HG02884 (cell line): Measurements from ENCODE around the gene ZBTB42.

Source experiments
- ATAC-seq: cut with Tn5 transposase; IDR thresholded peaks from one replicate; pipeline ENCODE4 v1.9.1; 2021; ENCODE audit warnings: mild to moderate bottlenecking, moderate library complexity; ENCODE audit not compliant: unreplicated experiment

ZBTB42 gene

DNA sequence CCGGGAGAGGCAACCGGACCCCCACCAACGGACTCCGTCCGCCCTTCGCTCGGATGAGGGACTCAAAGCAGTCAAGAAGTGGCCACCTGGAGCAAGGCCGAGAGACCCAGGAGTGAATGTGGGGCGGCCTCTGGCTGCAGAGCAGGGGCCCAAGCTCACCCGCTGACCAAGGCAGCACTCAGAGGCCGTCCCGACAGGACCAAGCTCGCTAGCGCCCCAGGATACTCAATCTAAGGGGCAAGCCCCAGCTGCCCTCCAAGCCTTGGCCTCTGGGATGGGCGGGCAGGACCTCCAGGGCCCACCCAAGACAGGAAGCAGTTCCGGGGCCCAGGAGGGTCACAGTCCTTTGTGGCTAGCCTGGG, 6.3 kb upstream of the ZBTB42 start:
- peak; percentile 8 for ATAC-seq

DNA sequence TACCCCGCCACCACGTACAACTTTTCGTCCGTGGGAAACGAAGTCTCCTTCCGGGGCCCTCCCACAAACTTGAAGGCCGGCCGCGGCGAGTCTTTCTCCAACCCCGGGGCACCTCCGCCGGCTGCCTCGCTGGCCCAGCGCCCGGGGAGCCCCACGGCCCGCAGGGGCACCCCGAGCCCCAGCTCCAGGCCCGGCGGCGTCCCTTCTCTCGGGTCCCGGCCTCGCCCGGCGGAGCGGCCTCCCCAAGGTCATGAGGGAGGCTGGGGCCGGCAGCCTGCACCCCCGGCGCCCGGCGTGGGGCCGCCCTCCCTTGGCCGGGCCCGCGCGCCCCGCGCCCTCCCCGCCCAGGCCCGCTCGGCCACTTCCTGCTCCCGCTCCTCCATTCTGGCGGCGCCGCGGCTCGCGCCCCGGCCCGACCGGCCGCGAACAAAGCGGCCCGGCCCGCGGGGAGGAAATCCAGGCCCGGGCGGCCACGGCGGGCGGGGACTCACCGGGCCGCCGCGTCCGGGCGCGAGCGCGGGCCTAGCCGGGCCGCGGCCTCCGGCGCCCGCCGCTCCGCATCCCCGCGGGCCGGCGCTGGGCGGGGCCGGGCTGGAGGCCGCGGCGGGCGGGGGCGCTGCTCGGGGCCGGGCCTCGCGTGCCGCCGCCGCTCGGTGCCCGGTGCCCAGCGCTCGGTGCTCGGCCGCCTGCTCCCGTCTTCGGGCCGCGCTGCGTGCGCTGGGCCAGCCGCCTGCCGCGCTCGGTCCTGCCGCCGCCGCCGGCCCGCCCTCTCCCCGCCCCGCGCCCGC, 5.7 kb upstream of the ZBTB42 start, which contains the start of gene AKT1:
AKT1 (minus strand) TSS at position 756 of the 788 bp plus-strand sequence. CDS start 3,105 bp downstream, outside the sequence.
- peak; percentile 32 for ATAC-seq

DNA sequence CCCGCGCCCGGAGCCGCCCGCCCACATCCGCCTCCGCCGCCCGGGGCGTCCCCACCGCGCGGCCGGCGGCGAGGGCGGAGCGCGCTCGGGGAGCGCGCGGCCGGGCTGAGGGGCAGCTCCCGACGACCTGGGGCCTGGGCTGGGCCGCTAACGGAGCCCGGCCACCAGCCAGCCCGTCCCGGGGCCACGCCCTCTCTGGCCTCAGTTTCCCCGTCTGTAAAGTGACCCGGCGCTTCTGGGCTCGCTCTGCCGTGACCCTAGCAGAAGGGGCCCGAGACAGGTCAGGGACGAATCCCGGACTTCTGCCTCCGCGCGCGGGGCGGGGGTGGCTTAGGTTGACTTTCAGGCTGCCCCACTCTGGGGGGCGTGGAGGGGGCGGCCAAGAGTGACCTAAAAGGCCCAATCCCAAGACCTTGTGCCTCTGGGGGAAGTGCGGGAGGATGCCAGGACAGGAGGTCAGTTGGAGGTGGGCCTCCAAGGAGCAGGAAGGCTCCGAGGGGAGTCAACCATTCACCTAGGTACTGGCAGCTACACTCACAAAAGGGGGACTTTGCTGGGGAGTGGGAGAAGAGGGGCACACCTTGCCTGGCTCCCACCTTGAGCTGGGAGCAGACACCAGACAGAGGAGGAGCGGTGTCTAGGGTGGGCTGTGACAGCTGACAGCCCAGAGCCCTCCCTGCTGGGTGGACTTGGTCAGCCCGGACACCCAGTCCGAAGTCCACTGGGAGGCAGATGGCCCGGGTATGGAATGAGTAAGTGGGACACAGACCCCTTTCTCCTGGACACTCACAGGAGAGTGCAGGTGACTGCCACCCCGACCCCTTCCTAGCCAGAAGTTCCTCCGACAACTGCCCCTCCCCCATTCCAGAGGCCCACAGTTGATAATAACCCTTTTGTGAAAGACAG, 4.9 kb upstream of the ZBTB42 start:
- peak; percentile 52 for ATAC-seq

DNA sequence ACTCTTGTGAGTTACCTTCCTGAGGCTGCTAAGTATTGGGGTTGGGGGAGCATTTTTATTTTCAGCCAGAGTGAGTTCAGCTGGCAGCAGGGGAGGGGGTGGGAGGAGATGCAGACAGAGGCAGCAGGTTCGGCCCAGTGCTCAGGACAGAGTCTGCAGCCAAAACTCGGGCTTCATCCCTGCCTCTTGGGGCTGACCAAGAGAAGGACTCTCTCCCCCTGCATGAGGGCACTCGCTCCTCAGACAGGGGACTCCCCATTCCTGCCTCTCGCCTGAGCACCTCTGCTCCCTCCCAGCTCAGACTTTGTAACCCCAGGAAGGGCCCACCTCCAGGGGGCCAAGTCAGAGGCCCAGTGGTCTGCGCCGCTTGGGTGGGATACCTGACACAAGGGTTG, 4.2 kb upstream of the ZBTB42 start:
- no peak for ATAC-seq

DNA sequence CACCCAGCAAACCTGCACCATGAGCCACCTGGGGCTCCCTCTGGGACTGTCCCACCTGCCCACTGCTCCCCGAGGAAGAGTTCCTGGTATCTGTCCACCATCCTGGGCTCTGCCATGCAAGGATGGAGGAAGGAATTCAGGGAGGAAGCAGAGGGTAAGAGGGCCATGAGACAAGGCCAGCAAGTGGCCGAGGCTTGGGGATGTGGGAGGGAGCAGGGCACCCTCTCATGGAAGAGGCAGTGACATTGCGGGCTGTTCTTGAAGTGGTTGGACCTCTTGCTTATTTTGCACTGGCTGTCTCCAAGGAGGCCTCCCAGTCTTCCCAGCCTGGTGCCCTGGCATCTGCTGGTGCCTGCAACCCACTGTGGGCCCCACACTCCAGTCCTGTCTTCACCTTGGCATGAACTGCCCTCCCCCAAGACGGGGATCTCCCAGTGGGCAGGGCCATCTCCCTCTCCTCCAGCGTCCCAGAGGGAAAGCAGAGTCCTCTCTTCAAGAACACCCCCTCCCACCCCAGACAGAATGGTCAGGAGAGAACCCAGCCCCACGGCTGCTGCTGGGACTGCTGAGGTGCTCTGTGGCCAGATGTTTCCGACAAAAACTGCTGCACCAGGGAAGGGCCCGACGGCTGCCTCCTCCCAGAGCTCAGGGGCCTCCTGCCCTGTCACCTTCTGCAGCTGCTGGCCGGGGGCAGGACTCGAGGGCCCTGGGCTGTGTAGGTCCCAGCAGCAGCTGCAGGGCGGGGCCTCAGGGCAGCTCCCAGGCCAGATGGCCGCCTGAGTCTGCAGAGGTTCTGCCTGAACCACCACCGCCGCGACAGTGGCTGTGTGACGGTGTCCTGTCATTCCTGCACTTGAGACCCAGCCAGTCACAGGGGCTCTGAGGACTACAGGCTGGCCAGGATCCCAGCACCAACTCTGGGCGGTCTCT, 3.5 kb upstream of the ZBTB42 start:
- no peak for ATAC-seq

DNA sequence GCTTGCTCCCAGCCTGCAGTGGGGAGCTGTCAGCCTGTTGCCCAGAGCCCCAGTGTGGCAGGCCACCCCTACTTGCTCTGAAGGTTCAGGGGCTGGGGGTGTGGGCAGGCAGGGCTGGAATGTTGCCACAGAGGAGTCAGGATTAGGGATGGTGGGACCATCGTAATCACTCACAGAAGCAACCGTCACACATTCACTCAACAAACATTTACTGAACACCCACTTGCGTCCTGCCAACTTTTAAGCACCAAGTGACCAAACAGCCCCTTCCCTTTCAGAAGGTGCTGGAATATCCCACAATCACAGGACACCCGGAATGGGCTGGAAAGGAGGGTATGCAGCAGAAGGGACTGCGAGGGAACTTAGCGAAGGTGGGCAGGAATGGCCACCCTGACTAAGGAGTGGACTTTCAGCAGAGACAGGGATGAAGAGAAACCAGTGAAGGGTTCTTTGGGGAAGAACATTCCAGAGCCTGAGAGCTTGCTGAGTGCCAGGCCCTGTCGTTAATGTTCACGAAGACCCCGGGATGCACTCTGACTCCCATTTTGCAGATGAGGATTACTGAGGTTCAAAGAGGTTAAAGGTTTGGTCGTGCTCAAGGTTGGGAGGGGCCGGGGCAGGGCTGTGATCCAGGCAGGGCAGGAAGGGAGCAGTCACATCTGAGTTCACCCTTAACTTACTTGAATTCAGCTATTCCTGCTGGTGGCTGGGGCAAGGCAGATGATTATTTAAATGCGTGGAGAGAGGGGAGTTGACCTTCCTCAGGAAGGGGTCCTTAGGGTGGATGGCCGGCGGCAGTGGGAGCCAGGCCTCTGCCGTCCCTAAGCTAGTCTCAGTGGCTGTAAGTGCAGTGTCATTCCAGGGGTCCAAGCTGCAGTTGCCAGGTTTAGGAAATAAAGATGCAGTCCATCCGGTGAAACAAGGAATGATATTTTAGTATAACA, 2.3 kb upstream of the ZBTB42 start:
- no peak for ATAC-seq

DNA sequence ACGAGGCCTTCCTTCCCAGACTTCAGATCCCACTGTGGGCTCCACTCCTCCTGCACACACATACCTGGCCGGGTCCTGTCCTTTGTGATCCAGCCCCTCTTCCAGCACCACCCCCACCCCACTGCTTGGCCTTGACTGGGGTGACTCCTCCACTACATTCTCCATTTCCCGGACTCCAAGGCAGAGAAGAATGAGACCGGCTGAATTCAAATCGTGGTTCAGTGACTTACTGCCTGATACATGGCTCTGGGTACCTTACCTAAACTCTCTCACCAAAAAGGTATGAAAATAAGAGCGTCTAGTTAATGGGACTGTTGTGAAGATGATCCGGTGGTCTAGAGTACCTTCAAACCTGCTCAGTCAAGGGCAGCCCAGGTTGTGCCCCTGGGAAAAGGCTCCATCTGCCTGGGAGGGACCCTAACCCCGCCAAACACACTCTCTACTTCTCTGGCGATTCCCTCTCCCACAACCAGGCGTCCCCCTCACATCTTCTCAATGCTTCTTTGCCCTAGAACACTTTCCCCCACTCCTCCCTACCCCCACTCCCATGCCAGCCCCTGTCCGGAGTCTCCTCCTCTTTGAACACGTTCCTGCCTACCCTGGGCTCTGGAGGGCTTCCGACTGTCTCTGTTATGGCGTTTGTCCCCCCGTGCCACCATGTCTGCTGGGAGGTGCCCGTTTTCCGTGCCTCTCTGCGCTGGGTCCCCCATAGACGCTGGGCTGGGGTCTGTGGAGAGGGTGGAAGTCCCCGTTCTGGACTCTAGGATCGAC, 1.5 kb upstream of the ZBTB42 start:
- no peak for ATAC-seq

DNA sequence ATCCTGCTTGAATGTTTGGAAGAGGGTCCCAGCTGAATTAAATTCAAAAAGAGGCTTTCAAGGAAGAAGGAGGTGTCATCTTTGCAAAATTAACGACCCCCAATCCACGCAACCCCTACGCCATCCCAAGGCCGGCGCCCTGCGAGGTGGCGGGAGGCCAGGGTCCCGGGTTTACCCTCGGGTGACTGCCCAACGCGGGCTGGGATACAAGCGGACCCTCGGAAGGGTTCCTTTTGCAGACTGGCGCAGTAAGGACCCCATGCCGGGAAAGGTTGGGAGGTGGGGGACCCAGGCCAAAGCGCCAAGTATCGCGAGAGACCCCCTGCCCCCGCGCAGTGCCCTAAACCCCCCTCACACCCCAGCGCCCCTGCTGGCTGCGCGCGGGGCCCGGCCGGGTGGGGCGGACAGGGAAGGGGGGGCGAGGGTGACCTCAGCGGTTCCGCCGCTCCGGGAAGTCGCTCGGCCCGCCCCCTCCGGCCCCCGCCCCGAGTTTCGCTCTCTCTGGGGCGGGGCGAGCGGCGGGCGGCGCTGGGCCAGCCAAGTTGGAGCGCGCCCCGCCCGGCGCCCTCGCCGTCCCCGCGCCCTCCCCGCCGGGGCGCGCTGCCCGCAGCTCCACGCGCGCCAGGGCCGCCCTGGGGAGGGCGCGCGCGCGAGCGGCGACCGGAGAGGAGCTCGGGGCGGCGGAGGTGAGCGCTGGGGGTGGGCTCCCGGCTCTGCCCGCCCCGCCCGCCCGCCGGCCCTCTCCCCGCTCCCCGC, 708 bp upstream of the ZBTB42 start:
- peak; percentile 47 for ATAC-seq

DNA sequence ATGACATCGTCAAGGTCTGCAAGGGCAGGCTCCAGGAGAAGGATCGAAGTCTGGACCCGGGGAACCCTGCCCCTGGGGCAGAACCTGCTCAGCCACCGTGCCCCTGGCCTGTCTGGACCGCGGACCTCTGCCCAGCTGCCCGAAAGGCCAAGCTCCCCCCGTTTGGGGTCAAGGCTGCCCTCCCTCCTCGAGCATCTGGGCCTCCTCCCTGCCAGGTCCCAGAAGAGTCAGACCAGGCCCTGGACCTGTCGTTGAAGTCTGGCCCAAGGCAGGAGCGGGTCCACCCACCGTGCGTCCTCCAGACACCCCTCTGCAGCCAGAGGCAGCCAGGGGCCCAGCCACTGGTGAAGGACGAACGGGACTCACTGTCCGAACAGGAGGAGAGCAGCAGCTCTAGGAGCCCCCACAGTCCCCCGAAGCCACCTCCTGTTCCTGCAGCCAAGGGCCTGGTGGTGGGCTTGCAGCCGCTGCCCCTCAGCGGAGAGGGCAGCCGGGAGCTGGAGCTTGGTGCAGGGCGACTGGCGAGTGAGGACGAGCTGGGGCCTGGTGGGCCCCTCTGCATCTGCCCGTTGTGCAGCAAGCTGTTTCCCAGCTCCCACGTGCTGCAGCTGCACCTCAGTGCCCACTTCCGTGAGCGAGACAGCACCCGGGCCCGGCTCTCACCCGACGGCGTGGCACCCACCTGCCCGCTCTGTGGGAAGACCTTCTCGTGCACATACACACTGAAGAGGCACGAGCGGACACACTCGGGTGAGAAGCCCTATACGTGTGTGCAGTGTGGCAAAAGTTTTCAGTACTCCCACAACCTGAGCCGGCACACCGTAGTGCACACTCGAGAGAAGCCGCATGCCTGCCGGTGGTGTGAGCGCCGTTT, 856 bp downstream of the ZBTB42 start:
- ATAC-seq = no peak

DNA sequence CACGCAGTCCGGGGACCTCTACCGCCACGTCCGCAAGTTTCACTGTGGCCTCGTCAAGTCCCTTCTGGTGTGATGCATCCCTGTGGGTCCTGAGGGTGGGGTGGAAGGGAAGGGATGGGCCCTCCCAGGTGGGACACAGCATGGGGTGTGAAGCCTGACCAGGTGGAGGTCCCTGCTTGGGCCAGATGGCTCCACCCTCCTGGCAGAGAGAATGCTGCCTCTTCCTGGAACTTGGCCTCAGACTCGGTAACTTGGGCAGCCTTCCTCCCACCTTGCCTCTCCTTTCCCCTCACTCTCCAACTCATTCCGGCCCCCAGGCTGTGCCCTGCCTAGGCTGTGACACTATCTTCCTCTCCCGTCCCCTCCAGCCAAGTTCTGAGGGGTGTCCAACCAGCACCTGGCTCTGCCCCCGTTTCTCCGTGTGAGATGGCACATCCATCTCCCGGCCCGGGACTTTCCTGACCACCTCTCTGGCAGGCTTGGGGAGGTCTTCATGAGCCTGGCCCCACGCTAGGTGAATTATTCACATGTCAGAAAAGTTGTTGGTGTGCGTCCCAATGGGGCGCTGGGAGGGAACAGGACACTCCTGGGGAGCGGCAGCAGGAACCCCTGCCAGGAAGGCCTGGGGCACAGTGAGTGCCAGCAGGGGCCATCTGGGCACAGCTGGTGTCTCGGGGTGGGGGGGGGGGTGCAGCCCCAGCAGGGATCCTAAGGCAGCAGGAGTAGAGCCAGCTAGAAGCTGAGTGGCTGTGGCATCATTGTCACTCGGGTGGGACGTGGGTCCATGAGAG, 1.7 kb downstream of the ZBTB42 start:
- no peak for ATAC-seq

DNA sequence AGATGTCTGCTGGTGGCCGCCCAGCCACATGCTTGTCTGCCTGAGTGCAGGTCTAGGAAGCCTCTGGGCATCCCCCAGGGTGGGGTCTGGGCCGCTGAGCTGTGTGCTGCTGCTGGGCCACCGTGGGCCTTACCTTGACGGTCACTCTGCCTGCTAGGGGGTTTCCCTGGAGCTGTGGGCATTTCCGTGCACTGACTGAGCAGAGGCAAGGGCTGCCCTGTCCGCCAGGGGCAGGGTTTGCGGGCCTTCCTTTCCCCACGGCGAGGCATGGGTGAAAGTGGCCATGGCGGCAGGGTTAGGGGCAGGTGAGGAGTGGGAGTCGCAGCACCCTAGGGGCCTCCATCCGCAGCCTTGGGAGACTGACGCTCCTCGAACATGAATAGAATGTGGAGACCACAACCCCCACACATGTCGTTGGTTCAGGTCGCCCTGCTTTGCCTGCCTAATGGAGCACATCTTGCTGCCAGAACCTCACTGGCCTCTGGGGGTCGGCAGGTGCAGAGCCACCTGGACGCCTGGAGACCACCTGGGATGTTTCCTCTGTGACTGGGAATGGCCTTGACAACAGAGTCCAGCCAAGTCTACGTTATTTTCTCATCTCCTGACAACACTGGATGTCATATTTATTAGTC, 2.5 kb downstream of the ZBTB42 start:
- ATAC-seq = no peak

DNA sequence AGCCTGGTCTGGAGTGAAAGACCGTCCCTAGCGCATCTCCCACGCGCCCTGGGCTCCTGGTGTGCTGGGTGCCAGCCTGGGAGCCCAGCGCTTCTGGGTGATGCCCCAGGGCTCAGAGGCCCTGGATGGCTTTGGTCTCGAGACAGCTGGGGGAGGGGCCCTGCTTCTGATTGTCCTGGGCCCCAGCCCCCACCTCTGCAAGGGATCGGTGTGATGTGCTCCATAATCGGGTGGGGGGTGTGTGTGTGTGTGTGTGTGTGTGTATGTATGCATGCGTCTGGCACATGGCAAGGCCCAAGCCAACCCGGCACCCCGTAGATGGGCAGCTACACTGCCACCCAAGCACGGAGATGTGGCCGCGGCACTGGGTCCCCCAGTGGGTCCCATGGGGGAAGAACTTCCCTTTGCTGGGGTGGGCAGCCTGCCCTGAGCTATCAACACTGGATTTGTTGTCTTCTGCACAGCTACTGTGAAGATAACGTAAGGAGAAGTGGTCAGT, 3.1 kb downstream of the ZBTB42 start:
- no peak for ATAC-seq

DNA sequence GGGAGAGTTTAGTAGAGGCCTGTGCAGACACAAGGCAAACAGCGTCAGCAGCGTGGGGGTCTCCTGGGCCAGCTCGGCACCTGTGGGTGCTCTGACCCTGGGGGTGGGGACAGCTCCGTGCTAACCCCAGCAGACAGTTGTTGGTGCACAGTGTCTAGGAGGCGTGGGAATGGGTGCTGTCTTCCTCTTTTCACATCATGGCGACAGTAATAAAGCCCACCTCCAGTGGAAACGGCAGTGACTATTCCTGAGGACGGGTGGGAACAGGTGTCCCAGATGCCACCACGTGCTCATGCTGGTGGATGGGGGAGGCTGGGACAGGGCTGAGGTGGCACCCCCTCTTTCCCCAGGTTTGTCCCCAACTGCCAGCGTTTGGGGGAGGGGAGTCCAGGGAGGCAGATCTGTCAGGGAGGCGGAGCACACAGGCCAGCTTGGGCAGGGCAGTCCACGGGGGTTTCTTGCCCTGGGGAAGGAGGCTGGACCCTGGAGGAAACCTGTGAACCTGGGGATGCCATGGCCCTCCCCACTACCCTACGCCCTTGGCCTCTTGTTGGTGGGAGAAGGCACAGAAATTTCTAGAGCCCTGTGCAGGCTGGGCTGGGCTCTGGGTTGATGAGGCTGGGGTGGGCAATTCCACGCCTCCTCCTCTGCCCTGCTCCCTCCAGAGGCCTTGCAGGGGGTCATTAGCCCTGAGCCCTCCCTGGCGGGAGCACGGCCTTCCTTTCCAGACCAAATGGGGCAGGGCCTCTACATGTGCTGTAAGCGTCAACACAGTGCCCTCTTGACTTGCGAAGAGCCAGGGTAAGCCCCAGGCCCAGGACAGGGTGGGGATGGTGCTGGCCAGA, 3.8 kb downstream of the ZBTB42 start:
- no peak for ATAC-seq

DNA sequence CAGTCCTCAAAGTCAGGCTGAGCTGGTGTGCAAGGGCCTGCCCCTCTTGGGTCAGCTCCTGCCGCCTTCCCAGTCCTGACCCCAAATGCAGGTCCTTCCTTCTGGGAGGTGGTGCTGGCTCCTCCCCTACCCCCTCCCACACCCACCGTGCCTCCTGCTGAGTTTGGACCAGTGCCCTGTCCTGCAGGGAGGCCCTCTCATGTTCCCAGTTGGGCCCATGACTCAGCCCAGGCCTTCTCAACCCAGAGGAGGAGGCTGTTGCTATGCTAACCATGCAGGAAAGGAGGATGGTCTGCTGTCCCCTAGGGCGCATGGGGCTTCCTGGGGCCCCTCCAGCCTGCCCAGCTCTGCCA, 4.4 kb downstream of the ZBTB42 start:
- ATAC-seq = no peak

DNA sequence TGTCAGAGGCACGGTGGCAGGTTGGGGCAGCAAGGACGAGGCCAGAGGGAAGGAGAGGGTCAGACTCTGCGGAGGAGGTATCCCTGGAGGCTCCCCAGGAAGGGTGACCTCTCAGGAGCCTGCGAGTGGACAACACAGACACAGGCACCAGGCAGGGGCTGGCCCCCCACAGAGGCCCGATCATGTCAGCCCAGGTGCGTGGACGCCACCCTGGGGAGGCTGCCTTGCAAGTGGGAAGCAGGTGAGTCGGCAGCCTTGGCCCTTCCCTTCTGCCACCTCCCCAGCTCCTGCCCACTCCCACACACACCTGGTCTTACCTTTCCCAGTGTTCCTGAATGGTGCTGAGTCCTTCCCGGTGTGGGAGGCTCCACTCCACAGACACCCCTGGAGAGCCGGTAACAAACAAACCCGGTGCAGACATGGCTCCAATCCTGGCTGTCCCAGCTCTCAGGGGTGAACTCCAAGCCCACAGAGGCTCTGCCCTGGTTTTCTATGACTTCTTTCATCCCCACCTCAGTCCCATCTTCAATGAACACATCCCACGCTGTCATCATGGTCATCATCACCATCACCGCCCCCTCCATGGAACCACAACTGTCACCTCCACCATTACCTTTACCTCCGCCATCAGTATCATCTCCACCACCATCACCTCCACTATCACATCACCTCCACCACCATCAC, 5.2 kb downstream of the ZBTB42 start:
- no peak for ATAC-seq
